ACC112 (cell line): ENCODE data around the gene WDR90.

Source experiments
- H2AFZ ChIP-seq: fragments of 200-600 bp; sonication (generic); one replicate; pipeline ENCODE4 v1.6.0; 2017; ENCODE audit warnings: antibody characterized with exemption, low read length; ENCODE audit not compliant: unreplicated experiment
- H3K27ac ChIP-seq: fragments of 200-600 bp; sonication (generic); 2 replicates; pipeline ENCODE4 v1.5.1; 2014; ENCODE audit warnings: low read depth, mild to moderate bottlenecking, antibody characterized with exemption, low read length, moderate library complexity
- H3K27me3 ChIP-seq: fragments of 200-600 bp; sonication (generic); 2 replicates; pipeline ENCODE4 v1.6.1; 2014; ENCODE audit warnings: mild to moderate bottlenecking, antibody characterized with exemption, low read length, moderate library complexity, mixed read lengths; ENCODE audit not compliant: insufficient read depth
- H3K36me3 ChIP-seq: fragments of 200-600 bp; sonication (generic); 2 replicates; pipeline ENCODE4 v1.6.1; 2016; ENCODE audit warnings: mild to moderate bottlenecking, antibody characterized with exemption, low read length, moderate library complexity, mixed read lengths; ENCODE audit not compliant: insufficient read depth
- H3K4me1 ChIP-seq: fragments of 200-600 bp; sonication (generic); one replicate; pipeline ENCODE4 v1.6.1; 2016; ENCODE audit warnings: low read length, mixed read lengths; ENCODE audit not compliant: insufficient read depth, unreplicated experiment, control insufficient read depth
- H3K4me3 ChIP-seq: fragments of 200-600 bp; sonication (generic); 2 replicates; pipeline ENCODE4 v1.5.1; 2014; ENCODE audit warnings: mild to moderate bottlenecking, low read depth, low read length
- H3K79me2 ChIP-seq: fragments of 200-600 bp; sonication (generic); one replicate; pipeline ENCODE4 v1.6.0; 2016; ENCODE audit warnings: low read length; ENCODE audit not compliant: control insufficient read depth, unreplicated experiment, insufficient read depth

Gene WDR90

GRCh38 chr16:694187-694862 lies 45.2 kb downstream of the WDR90 start:
- H3K79me2 ChIP-seq: peaks cover 3% of the 10 kb centered on the region
- peaks cover 4% of the 10 kb centered on the region for H3K4me1 ChIP-seq
- no peaks in the 10 kb centered on the region for H3K36me3 ChIP-seq
- H2AFZ ChIP-seq: no peak overlapping the region
- H3K4me3 ChIP-seq: no peak overlapping the region
- H3K27ac ChIP-seq: no peak overlapping the region
- peaks cover 54% of the 10 kb centered on the region for H3K27me3 ChIP-seq

GRCh38 chr16:694863-695354 lies 45.7 kb downstream of the WDR90 start:
- Histone ChIP-seq H3K79me2 (no peaks in the 10 kb centered on the region), H3K4me3 (no peak overlapping the region), H3K27ac (no peak overlapping the region), H3K36me3 (no peaks in the 10 kb centered on the region), H2AFZ (no peak overlapping the region), H3K27me3 (peaks cover 56% of the 10 kb centered on the region), H3K4me1 (no peaks in the 10 kb centered on the region)

- peaks cover 62% of the 10 kb centered on the region for H3K27me3 ChIP-seq
- no peaks in the 10 kb centered on the region for H3K4me1 ChIP-seq
- no peak overlapping the region for H2AFZ ChIP-seq
- no peak overlapping the region for H3K27ac ChIP-seq
- no peaks in the 10 kb centered on the region for H3K79me2 ChIP-seq
- no peaks in the 10 kb centered on the region for H3K36me3 ChIP-seq
- peak overlapping the region; percentile 35; the same call in 1 of the 2 replicates for H3K4me3 ChIP-seq
These were observed 46.4 kb downstream of the WDR90 start for GRCh38 chr16:695355-696089.

GRCh38 chr16:698911-699671 lies 49.9 kb downstream of the WDR90 start:
- no peaks in the 10 kb centered on the region for H3K79me2 ChIP-seq
- no peak overlapping the region for H2AFZ ChIP-seq
- H3K27me3 ChIP-seq: peaks cover 75% of the 10 kb centered on the region
- no peak overlapping the region for H3K4me3 ChIP-seq
- no peak overlapping the region for H3K27ac ChIP-seq
- no peaks in the 10 kb centered on the region for H3K36me3 ChIP-seq
- no peaks in the 10 kb centered on the region for H3K4me1 ChIP-seq

- Histone ChIP-seq H3K27me3 (peaks cover 69% of the 10 kb centered on the region), H3K79me2 (no peaks in the 10 kb centered on the region), H2AFZ (no peak overlapping the region), H3K4me3 (no peak overlapping the region), H3K27ac (no peak overlapping the region), H3K36me3 (no peaks in the 10 kb centered on the region), H3K4me1 (no peaks in the 10 kb centered on the region)
These were observed 51.8 kb downstream of the WDR90 start for GRCh38 chr16:700684-701584.

- H3K4me3 ChIP-seq: no peak overlapping the region
- H2AFZ ChIP-seq: no peak overlapping the region
- no peaks in the 10 kb centered on the region for H3K79me2 ChIP-seq
- H3K36me3 ChIP-seq: no peaks in the 10 kb centered on the region
- no peak overlapping the region for H3K27ac ChIP-seq
- H3K27me3 ChIP-seq: peaks cover 78% of the 10 kb centered on the region
- H3K4me1 ChIP-seq: no peaks in the 10 kb centered on the region
These were observed 53.2 kb downstream of the WDR90 start for GRCh38 chr16:702341-702740.

- Histone ChIP-seq H3K36me3 (no peaks in the 10 kb centered on the region), H3K4me3 (no peak overlapping the region), H2AFZ (no peak overlapping the region), H3K79me2 (no peaks in the 10 kb centered on the region), H3K27me3 (peaks cover 82% of the 10 kb centered on the region), H3K27ac (no peak overlapping the region), H3K4me1 (no peaks in the 10 kb centered on the region)
These were observed 54.2 kb downstream of the WDR90 start for GRCh38 chr16:703406-703805.

- no peak overlapping the region for H3K4me3 ChIP-seq
- no peak overlapping the region for H2AFZ ChIP-seq
- H3K27me3 ChIP-seq: peaks cover 81% of the 10 kb centered on the region
- H3K36me3 ChIP-seq: no peaks in the 10 kb centered on the region
- no peaks in the 10 kb centered on the region for H3K4me1 ChIP-seq
- H3K27ac ChIP-seq: no peak overlapping the region
- no peaks in the 10 kb centered on the region for H3K79me2 ChIP-seq
These were observed 54.9 kb downstream of the WDR90 start for GRCh38 chr16:704047-704446.

- H3K36me3 ChIP-seq: no peaks in the 10 kb centered on the region
- H3K27me3 ChIP-seq: peaks cover 77% of the 10 kb centered on the region
These were observed 55.6 kb downstream of the WDR90 start for GRCh38 chr16:704552-705380.

More at GRCh38 chr16:704552-705380, 55.6 kb downstream of the WDR90 start:
- Histone ChIP-seq H3K4me3 (no peak overlapping the region), H3K27ac (no peak overlapping the region), H2AFZ (no peak overlapping the region), H3K4me1 (peaks cover 2% of the 10 kb centered on the region), H3K79me2 (no peaks in the 10 kb centered on the region)
